Stimulated activated CD4-positive, alpha-beta T cell treated with anti-CD3 and anti-CD28 coated beads, Interleukin-12 subunit alpha, Interleukin-12 subunit beta, amount 100 ng/mL, for 24 hours (primary cell): Measurements from ENCODE around the gene CFD.
"Not testable (repeated sequence)": the region's sequence is repeated elsewhere in the genome, so short reads cannot be mapped to it uniquely, and the experiment has no call there.

ENCODE experiments used
- DNase-seq, 2 experiments: peaks; one replicate each; pipeline ENCODE4 v3.0.0-alpha.2; 2020; ENCODE audit warnings: low read depth in 2 of 2

The CFD gene

DNA sequence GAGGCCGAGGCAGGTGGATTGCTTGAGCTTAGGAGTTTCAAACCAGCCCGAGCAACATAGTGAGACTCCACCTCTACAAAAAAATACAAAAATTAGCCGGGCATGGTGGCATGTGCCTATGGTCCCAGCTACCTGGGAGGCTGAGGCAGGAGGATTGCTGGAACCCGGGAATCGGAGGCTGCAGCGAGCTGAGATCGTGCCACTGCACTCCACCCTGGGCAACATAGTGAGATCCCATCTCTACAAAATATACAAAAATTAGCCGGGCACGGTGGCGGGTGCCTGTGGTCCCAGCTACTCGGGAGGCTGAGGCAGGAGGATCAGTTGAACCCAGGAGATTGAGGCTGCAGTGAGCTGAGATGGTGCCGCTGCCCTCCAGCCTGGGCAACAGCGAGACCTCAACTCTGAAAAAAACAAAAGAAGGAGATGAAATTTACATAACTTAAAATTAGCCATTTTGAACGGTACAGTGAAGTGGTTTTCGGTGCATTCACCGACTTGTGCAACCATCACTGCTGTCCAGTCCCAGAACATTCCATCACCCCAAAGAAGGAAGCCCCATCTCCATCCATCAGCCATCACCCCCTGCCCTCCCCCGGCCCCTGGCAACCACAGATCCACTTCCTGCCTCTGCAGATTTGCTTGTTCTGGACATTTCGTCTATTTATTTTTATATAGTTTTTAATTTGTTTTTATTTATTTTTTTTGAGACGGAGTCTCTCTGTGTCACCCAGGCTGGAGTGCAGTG lies 33.4 kb upstream of the CFD start:
- DNase-seq = no peak

DNA sequence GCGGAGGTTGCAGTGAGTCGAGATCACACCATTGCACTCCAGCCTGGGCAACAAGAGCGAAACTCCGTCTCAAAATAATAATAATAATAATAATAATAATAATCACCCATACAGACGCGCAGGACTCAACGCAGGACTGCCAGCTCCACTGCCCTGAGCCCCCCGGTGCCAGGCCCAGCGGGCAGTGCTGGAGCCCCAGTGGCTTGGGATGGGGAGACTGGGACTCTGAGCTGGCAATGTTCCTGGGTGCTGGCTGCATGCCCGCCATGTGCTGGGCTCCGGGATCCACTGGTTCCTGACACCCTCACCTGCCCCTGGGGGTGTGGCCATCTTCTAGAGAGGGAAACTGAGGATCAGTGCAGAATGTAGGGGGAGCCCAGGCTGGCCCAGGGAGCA lies 32.2 kb upstream of the CFD start:
- no peak for DNase-seq

DNA sequence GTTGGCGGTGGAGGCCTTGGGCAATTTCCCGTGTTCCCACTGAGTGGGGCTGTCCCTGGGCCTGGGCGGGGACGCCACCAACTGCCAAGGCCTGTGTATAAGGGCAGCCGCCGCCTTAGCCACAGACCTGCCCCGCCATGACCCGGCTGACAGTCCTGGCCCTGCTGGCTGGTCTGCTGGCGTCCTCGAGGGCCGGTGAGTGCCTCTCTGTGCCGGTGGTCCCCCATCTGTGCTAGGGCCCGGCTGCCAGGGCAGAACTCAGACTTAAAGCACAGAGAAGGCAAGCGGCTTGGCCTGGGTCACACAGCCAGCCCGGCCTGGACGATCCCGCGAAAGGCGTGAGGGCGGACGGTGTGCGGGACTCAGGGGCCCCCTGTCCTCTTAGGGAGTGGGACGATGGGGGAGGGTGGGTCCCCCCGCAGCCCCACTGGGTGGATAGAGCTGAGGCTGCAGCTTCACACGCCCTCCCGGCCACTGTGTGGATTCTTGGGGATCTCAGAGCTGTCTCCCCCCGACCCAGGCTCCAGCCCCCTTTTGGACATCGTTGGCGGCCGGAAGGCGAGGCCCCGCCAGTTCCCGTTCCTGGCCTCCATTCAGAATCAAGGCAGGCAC lies 31.6 kb upstream of the CFD start, which contains the start of gene AZU1:
AZU1 (plus strand) TSS at position 128 of the 612 bp plus-strand sequence; CDS start at position 138, 10 bp downstream.
- DNase-seq = no peak

DNA sequence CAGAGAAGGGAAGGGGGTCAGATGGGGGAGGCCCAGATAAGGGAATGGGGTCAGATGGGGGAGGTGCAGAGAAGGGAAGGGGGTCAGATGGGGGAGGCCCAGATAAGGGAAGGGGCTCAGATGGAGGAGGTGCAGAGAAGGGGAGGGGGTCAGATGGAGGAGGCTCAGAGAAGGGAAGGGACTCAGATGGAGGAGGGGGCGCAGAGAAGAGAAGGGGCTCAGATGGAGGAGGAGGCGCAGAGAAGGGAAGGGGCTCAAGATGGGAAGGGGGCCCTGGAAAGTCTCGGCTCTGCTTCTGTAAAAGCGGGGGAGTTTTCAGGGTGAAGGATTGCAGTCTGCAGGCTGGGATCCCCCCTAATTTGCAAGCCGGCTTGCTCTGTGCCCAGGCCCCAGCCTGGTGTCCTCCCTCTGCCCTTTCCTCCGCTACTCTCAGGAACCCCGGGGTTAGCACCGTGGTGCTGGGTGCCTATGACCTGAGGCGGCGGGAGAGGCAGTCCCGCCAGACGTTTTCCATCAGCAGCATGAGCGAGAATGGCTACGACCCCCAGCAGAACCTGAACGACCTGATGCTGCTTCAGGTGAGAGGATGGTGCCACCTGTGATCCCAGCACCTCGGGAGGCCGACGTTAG lies 30.2 kb upstream of the CFD start:
- DNase-seq = no peak

DNA sequence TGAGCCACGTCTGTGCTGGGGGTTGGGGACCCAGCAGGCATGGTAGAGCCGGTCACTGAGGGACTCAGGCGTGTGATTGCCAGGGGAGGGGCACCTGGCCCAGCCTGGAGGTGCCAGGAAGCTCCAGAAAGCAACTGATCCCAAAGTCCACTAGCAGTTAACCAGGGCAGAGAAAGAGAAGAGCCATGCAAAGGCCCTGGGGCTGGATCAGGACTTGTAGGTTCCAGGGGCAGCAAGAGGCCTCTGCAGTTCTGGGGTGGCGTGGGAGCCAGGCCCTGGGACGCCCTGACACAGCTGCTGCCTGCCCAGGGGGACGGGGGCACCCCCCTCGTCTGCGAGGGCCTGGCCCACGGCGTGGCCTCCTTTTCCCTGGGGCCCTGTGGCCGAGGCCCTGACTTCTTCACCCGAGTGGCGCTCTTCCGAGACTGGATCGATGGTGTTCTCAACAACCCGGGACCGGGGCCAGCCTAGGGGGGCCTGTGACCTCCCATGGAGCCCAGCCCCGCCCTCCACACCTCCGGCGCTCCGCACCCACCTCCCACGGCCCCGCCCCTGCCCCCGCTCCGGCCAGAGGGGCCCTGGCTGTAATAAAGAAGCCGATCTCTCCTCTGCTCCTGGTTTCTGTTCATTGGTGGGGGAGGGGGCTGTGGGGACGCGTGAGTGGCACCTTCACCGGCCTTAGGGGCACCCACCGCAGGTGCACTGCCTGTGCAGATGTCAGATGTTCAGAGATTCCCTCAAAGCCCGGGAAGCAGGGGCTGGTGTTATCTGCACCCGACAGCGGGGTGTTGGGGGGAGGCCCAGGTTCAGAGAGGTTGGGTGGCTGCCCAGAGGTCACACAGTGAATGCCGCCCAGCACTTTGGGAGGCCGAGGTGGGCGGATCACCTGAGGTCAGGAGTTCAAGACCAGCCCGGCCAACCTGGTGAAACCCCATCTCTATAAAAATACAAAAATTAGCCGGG lies 27.8 kb upstream of the CFD start:
- DNase-seq = no peak

DNA sequence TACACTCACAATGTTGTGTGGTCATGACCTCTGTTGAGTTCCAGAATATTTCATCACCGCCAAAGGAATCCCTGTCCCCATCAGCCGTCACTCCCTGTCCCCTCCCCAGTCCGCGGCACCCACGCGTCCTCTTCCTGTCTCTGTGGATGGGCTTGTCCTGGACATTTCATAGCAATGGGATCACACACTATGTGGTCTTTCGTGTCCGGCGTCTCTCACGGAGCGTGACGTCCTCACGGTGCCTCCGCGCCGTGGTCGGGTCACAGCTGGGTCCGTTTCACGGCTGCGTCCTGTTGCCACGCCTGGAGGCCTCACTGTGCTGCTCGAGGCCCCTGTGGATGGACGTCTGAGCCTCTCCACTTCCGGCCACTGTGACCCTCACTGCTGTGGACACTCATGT lies 25.2 kb upstream of the CFD start:
- no peak for DNase-seq

DNA sequence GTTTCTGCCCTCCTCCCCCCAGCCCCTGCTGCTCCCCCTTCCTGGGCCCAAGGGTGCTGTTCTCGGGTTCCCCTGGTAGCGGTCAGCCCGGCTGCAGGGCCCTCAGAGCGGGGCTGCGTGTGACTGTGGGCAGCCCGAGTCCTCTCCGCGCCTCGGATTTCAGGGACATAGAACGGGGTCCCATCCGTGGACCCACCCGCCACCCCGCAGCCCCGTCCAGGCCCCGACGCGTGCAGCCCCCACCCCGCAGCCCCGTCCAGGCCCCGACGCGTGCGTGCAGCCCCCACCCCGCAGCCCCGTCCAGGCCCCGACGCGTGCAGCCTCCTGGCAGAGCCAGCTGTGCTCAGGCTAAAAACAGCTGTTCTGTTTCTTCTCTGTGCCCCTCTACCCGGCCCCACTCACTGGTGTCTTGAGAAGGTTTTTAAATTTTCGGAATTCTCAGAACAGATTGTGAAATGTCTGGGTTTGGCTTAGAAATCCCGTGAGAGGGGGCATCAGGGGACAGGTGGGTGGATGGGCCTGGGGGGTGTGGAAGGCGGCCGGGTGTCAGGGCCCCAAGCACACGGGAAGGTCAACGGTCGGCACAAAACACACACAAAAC lies 24.2 kb upstream of the CFD start:
- no peak for DNase-seq

DNA sequence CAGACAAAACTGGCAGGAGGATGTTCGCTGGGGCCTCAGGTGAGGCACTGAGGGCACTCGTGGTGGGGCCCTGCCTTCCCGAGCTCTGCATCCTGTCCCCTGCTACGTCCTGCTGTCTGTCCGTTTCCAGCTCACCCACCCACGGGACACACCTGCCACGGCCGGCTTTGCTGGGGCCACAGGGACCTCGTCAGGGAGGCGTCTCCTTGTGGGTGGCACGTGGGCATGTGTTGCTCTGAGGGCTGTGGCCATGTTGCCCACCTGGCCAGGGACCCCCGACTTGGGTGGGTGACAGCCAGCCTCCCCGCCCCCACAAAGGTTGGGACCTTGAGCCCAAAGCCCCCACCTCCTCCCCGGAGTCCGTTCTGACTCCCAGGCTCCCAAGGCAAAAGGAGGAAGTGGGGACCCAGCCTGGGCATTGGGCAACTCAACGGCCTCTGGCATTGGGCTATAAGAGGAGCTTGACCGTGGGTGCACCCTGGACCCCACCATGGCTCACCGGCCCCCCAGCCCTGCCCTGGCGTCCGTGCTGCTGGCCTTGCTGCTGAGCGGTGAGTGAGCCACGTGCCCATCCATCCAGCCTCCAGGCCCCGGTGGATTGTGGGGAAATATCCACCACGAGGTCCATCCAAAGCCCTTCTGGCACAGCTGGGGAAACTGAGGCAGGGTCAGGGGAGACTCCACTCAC lies 18.8 kb upstream of the CFD start, which contains the start of gene PRTN3:
PRTN3 (plus strand) TSS at position 481 of the 688 bp plus-strand sequence; CDS start at position 491, 10 bp downstream.
- DNase-seq = no peak

DNA sequence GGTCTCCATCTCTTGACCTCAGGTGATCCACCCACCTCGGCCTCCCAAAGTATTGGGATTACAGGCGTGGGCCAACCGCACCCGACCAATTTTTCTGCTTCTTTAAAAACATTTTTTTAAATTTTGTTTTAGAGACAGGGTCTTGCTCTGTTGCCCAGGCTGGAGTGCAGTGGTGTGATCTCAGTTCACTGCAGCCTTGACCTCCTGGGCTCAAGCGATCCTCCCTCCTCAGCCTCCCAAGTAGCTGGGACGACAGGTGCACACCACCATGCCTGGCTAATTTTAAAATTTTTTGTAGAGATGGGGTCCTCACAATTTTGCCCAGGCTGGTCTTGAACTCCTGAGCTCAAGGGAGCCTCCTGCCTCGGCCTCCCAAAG lies 16.7 kb upstream of the CFD start:
- DNase-seq = not testable (repeated sequence)

DNA sequence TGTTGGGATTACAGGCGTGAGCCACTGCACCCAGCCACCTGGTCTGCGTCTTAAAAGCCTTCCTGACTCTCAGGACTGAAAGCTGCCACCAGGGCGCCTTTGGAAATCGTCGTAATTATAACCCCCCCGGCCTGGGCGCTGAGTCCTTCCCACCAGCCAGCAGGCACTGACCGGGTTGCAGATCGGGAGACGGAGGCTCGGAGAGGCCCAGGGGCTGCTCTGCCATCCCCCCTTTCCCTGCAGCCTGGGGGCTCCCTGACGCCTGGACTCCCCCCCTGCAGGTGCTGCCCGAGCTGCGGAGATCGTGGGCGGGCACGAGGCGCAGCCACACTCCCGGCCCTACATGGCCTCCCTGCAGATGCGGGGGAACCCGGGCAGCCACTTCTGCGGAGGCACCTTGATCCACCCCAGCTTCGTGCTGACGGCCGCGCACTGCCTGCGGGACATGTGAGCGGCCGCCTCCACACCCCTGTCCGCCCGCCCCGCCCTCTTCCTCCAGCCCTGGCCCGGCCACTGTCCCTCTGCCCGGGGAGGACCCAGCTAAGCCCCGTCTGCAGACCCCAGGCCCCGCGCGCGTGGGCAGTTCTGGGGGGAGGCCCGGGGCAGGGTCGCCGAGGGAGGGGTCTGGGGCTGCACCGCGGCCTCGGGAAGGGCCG lies 16.2 kb upstream of the CFD start:
- no peak for DNase-seq

DNA sequence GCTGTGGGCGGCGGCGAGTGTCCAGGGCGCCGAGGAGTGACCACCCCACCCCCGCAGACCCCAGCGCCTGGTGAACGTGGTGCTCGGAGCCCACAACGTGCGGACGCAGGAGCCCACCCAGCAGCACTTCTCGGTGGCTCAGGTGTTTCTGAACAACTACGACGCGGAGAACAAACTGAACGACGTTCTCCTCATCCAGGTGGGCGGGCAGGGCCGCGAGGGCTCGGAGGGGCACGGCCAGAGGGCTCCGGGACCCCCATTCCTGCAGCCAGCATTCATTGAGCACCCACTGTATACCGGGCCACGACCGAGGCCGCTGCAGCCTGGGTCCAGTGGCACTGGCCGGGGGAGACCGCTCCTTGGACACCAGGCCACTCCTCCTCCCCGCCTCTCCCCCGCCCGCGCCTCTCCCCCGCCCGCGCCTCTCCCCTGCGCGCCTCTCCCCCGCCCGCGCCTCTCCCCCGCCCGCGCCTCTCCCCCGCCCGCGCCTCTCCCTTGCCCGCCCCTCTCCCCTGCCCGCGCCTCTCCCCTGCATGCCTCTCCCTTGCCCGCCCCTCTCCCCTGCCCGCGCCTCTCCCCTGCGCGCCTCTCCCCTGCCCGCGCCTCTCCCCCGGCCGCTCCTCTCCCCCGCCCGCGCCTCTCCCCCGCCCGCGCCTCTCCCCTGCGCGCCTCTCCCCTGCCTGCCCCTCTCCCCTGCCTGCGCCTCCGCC lies 15.5 kb upstream of the CFD start:
- no peak for DNase-seq

DNA sequence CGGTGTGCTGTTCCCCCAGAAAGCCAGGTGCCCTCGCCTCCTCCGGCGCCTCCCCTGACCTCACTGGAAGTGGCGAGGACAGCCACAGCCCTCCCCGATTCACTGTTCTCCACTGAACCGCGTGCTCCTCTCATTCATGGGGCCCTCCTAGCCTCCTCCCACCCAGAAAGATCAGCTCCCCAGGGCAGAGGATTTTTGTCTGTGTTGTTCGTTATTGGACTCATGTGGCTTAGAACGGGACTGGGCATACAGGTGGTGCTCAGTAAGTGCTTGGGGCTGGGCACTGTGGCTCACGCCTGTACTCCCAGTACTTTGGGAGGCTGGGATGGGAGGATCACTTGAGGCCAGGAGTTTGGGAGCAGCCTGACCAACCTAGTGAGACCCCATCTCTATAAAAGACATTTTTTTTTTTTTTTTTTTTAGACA lies 14.9 kb upstream of the CFD start:
- no peak for DNase-seq

DNA sequence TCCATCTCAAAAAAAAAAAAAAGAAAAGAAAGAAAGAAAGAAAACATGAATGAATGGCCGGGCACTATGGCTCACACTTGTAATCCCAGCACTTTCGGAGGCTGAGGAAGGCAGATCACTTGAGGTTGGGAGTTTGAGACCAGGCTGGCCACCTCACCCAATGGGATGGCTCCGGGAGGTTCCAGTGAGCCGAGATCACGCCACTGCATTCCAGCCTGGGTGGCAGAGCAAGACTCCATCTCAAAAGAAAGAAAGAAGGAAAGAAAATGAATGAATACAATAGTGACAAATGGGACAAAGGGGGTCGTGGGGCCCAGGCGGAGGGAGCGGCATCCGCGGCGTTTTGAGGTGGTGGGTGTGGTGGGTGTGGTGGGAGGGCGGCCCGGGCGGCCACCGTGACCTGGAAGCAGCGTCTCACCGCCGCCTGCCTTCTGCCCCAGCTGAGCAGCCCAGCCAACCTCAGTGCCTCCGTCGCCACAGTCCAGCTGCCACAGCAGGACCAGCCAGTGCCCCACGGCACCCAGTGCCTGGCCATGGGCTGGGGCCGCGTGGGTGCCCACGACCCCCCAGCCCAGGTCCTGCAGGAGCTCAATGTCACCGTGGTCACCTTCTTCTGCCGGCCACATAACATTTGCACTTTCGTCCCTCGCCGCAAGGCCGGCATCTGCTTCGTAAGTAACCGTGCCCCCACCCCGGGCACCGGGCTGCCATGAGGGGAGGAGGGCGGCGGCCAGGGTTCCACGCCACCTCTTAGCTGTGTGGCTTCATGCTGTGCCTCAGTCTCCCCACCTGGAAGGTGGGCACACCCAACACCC lies 13.6 kb upstream of the CFD start:
- DNase-seq = no peak

DNA sequence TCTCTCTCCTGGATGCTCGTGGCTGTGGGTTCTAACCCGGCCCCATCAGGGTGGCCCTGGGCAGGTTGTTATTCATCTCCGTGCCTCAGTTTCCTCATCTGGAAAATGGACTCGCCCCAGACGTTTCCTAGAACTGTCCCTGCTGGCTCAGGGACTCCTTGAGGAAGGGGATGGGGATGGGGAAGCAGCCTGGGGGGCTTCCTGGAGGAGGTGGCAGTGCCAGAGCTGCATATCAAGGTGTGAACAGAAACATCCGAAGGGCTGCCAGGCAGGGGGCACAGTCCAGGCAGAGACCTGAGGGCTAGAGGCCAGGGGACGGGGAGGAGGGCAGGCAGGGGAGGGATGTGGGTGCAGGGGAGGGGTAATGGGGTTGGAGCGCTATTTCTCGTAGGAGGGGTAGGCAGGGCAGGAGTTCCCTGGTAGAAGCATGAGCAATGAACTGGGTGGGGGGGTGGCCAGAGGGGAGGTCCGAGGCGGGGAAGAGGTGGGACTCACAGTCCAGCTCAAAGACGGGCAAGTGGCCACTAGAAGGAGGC lies 11.0 kb upstream of the CFD start:
- DNase-seq = no peak

DNA sequence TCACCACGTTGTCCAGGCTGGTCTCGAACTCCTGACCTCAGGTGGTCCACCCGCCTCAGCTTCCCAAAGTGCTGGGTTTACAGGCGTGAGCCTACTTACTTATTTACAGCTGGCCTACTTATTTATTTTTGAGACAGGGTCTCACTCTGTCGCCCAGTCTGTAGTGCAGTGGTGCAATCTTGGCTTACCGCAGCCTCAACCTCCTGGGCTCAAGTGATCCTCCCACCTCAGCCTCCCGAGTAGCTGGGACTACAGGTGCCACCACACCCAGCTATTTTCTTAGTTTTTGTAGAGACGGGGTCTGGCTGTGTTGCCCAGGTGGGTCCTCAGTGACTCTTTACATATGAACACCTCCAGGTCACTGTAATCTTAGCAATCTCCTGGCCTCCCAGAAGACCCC lies 10.3 kb upstream of the CFD start:
- DNase-seq = not testable (repeated sequence)

DNA sequence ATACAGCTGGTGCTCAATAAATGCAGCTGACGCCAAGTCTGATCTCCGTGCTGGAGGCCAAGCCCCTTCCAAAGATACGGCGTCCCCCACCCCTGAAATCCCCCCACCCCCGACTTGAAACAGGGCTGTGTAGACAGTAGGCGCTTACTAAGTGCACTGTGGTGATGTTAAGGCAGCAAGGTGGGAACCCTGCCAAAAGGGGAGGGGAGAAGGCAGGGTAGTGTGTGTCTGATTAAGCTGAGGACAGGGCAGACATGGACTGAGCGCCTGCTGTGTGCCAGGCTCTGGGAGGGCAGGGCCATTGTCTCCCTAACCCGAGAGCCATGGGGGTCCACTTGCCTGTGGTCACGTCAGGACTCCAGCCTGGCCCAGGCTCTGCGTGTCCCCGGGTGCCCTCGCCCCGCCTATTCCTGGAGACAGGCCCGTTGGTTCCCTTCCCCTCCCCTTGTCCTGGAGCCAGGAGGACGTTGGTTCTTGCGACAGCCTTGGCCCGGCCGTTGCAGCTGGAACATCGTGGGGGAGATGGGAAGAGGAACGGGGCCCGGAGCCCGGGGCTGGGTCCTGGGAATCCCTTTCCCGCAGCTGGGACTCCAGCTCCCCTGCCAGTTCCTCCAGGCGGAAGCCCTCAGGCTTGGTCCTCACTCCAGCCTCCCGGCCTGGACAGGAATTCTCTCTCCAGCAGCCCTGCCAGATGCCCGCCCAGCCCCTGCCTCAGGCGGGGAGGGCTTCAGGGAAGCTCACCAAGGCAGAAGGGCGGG lies 9.1 kb upstream of the CFD start:
- no peak for DNase-seq

DNA sequence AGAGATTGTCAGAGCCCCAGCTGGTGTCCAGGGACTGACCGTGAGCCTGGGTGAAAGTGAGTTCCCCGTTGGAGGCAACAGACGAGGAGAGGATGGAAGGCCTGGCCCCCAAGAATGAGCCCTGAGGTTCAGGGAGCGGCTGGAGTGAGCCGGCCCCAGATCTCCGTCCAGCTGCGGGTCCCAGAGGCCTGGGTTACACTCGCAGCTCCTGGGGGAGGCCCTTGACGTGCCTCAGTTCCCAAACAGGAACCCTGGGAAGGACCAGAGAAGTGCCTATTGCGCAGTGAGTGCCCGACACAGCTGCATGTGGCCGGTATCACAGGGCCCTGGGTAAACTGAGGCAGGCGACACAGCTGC lies 8.5 kb upstream of the CFD start:
- no peak for DNase-seq
